Measurements from ENCODE around the gene DLST. TPM values are rescaled to one million over a fixed set of nuclear protein-coding genes. Genes with fewer than 3 reads are reported as not detected.

The DLST gene
- polyA plus RNA-seq, 2 of the 4 experiments (the other 2 are of a cell fraction), result 102 to 129 TPM

DNA sequence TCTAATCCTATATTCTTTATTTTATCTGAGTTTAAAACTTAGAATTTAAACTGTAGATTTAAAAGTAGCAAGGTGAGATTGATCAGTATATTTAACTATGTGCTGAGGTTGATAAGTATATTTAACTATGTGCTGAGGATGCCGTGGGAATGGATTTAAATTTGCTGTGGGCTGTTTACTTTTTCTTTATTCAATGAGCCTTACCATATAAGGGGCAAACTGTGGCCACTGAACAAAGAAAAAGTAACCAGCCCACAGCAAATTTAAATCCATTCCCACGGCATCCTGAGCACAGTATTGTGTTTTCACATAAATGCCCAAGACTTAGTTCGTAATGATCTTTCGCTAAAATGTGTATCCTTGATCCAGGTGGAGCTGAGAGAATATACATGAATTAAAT, 48.9 kb upstream of the DLST start:
- ChIA-PET CTCF (no interaction called here), POLR2A (interaction anchor here (0.6 kb wide), 1 partner anchor 192 kb away, joined by 14 read pairs; no protein-coding TSS in a partner anchor)
- TF ChIP-seq RFX5 (IDR thresholded peaks at IDR 0.05), result no peak
- TF ChIP-seq, protein P1, sequence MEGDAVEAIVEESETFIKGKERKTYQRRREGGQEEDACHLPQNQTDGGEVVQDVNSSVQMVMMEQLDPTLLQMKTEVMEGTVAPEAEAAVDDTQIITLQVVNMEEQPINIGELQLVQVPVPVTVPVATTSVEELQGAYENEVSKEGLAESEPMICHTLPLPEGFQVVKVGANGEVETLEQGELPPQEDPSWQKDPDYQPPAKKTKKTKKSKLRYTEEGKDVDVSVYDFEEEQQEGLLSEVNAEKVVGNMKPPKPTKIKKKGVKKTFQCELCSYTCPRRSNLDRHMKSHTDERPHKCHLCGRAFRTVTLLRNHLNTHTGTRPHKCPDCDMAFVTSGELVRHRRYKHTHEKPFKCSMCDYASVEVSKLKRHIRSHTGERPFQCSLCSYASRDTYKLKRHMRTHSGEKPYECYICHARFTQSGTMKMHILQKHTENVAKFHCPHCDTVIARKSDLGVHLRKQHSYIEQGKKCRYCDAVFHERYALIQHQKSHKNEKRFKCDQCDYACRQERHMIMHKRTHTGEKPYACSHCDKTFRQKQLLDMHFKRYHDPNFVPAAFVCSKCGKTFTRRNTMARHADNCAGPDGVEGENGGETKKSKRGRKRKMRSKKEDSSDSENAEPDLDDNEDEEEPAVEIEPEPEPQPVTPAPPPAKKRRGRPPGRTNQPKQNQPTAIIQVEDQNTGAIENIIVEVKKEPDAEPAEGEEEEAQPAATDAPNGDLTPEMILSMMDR (IDR thresholded peaks at IDR 0.05), result no peak
- TF ChIP-seq, protein P2, sequence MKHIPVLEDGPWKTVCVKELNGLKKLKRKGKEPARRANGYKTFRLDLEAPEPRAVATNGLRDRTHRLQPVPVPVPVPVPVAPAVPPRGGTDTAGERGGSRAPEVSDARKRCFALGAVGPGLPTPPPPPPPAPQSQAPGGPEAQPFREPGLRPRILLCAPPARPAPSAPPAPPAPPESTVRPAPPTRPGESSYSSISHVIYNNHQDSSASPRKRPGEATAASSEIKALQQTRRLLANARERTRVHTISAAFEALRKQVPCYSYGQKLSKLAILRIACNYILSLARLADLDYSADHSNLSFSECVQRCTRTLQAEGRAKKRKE (CRISPR knock-in tag; IDR thresholded peaks at IDR 0.05; ENCODE audit: low read depth), result no peak
- TF ChIP-seq PHF8 (IDR thresholded peaks at IDR 0.05; ENCODE audit: borderline replicate concordance, low read depth), result no peak
- no peak for TF ChIP-seq JUNB (IDR thresholded peaks at IDR 0.05)
- TF ChIP-seq CHD2 (IDR thresholded peaks at IDR 0.05; ENCODE audit: low read length, partially characterized antibody), result no peak
- TF ChIP-seq, protein P3, sequence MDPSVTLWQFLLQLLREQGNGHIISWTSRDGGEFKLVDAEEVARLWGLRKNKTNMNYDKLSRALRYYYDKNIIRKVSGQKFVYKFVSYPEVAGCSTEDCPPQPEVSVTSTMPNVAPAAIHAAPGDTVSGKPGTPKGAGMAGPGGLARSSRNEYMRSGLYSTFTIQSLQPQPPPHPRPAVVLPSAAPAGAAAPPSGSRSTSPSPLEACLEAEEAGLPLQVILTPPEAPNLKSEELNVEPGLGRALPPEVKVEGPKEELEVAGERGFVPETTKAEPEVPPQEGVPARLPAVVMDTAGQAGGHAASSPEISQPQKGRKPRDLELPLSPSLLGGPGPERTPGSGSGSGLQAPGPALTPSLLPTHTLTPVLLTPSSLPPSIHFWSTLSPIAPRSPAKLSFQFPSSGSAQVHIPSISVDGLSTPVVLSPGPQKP (IDR thresholded peaks at IDR 0.05; ENCODE audit: low read depth, low read length), result no peak
- TF ChIP-seq, protein P4, sequence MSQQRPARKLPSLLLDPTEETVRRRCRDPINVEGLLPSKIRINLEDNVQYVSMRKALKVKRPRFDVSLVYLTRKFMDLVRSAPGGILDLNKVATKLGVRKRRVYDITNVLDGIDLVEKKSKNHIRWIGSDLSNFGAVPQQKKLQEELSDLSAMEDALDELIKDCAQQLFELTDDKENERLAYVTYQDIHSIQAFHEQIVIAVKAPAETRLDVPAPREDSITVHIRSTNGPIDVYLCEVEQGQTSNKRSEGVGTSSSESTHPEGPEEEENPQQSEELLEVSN (IDR thresholded peaks at IDR 0.05; ENCODE audit: borderline replicate concordance, low read depth), result no peak
- no peak for TF ChIP-seq MAFK (IDR thresholded peaks at IDR 0.05; ENCODE audit: partially characterized antibody)
- no peak for TF ChIP-seq RNF2 (IDR thresholded peaks at IDR 0.05; ENCODE audit: borderline replicate concordance, low read depth)
- TF ChIP-seq FOSB (CRISPR knock-in tag; IDR thresholded peaks at IDR 0.05), result no peak
- TF ChIP-seq ZSCAN20 (CRISPR knock-in tag; IDR thresholded peaks at IDR 0.05), result no peak
- TF ChIP-seq HOXB5 (CRISPR knock-in tag; IDR thresholded peaks at IDR 0.05), result no peak
- no peak for TF ChIP-seq ZNF302 (CRISPR knock-in tag; IDR thresholded peaks at IDR 0.05)
- no peak for TF ChIP-seq NPAS2 (CRISPR knock-in tag; IDR thresholded peaks at IDR 0.05; ENCODE audit: borderline replicate concordance)
- no peak for TF ChIP-seq EHMT2 (IDR thresholded peaks at IDR 0.05; ENCODE audit: low read depth)
- no peak for TF ChIP-seq EHF (CRISPR knock-in tag; IDR thresholded peaks at IDR 0.05)
- no peak for TF ChIP-seq CBX8 (IDR thresholded peaks at IDR 0.05)
- TF ChIP-seq ZC3H11A (IDR thresholded peaks at IDR 0.05), result no peak
- TF ChIP-seq POLR2A (IDR thresholded peaks at IDR 0.05; ENCODE audit: low read length), result no peak
- Histone ChIP-seq H3K4me3 (no peak overlapping the region), H3K9me3 (no peaks in the 10 kb centered on the region), H3K4me2 (no peak overlapping the region), H3K27ac (no peak overlapping the region), H3K4me1 (no peaks in the 10 kb centered on the region)
- ATAC-seq, result no peak
- 86% methylated on average over 4 of the region's 4 CpGs for WGBS (ENCODE audit: missing lambda C conversion rate)
- no peak for FAIRE-seq
- no peak for DNase-seq (ENCODE audit: low read depth in 1 of 2, low spot score in 1 of 2)

DNA sequence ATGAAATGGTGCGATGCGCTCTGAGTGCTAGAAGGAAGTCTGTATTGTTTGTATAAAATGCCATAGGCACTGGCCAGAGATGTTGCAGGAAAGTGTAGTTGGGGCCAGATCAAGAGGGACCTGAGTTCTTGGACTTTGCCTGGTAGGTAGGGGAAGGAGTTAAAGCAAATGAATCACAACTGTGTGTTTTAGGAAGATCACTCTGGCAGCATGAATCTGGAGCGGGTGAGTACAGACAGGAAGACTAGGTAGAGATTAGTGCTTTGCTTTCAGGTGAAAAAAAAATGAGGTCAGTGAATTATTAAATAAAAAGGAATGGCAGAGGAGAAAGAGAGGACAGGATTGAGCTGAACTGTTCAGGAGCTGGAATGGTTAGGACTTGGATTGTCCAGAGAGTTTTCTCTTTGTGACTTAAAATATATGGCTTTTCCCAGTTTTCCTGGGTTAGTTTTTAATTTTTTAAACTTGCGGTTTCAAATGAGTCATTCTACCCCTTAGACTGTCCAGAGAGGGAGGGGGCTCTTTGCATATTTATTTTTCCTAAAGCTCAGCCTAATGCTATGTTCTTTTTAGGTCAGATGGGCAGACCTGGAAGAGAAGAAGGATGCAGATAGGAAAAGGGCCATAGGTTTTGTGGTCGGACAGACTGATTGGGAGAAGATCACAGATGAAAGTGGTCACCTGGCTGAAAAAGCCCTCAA, 46.9 kb upstream of the DLST start:
- CTCF ChIA-PET, result interaction anchor here (0.9 to 1.5 kb wide), 2 partner anchors 26 to 72 kb away, joined by 4 to 5 read pairs; partner anchors contain the start of gene YLPM1
- TF ChIP-seq, protein P5, sequence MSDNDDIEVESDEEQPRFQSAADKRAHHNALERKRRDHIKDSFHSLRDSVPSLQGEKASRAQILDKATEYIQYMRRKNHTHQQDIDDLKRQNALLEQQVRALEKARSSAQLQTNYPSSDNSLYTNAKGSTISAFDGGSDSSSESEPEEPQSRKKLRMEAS (IDR thresholded peaks at IDR 0.05), result no peak
- TF ChIP-seq ESRRA (IDR thresholded peaks at IDR 0.05; ENCODE audit: borderline replicate concordance, low read length), result no peak
- no peak for TF ChIP-seq FOSB (CRISPR knock-in tag; IDR thresholded peaks at IDR 0.05)
- TF ChIP-seq, protein P2 (CRISPR knock-in tag; IDR thresholded peaks at IDR 0.05; ENCODE audit: low read depth), result no peak
- TF ChIP-seq, protein P6, sequence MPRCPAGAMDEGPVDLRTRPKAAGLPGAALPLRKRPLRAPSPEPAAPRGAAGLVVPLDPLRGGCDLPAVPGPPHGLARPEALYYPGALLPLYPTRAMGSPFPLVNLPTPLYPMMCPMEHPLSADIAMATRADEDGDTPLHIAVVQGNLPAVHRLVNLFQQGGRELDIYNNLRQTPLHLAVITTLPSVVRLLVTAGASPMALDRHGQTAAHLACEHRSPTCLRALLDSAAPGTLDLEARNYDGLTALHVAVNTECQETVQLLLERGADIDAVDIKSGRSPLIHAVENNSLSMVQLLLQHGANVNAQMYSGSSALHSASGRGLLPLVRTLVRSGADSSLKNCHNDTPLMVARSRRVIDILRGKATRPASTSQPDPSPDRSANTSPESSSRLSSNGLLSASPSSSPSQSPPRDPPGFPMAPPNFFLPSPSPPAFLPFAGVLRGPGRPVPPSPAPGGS (IDR thresholded peaks at IDR 0.05), result no peak
- no peak for TF ChIP-seq HOXB13 (CRISPR knock-in tag; IDR thresholded peaks at IDR 0.05; ENCODE audit: low read depth)
- no peak for TF ChIP-seq SREBF2 (IDR thresholded peaks at IDR 0.05)
- no peak for TF ChIP-seq ZSCAN20 (CRISPR knock-in tag; IDR thresholded peaks at IDR 0.05)
- TF ChIP-seq RARB (CRISPR knock-in tag; IDR thresholded peaks at IDR 0.05), result no peak
- TF ChIP-seq PHF8 (IDR thresholded peaks at IDR 0.05; ENCODE audit: borderline replicate concordance, low read depth), result no peak
- no peak for TF ChIP-seq MAZ (IDR thresholded peaks at IDR 0.05; ENCODE audit: borderline replicate concordance, low read depth, low read length)
- TF ChIP-seq, protein P7, sequence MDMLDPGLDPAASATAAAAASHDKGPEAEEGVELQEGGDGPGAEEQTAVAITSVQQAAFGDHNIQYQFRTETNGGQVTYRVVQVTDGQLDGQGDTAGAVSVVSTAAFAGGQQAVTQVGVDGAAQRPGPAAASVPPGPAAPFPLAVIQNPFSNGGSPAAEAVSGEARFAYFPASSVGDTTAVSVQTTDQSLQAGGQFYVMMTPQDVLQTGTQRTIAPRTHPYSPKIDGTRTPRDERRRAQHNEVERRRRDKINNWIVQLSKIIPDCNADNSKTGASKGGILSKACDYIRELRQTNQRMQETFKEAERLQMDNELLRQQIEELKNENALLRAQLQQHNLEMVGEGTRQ (IDR thresholded peaks at IDR 0.05), result no peak
- TF ChIP-seq MYC (IDR thresholded peaks at IDR 0.05; ENCODE audit: borderline replicate concordance, low read length), result no peak
- TF ChIP-seq NFE2L2 (conservative IDR thresholded peaks at IDR 0.05; ENCODE audit: low read length), result no peak
- TF ChIP-seq JUNB (IDR thresholded peaks at IDR 0.05), result no peak

More for the DNA sequence above, 46.9 kb upstream of the DLST start:
- no peak for FAIRE-seq
- Histone ChIP-seq H3K4me1 (no peaks in the 10 kb centered on the region), H3K4me3 (no peak overlapping the region), H3K4me2 (no peak overlapping the region), H3K9me3 (no peaks in the 10 kb centered on the region), H3K27ac (no peak overlapping the region)
- 87% methylated on average over 5 of the region's 5 CpGs for WGBS (ENCODE audit: missing lambda C conversion rate)
- POLR2A ChIA-PET, result no interaction called here
- ATAC-seq, result no peak; a peak in 2 of 6 replicates
- no peak for DNase-seq (ENCODE audit: low read depth in 1 of 2, low spot score in 1 of 2)
